GM19328 (cell line): ENCODE measurements around the gene RASGRF2.
"Not testable (repeated sequence)": the region's sequence is repeated elsewhere in the genome, so short reads cannot be mapped to it uniquely, and the experiment has no call there.

Experiments
- ATAC-seq: cut with Tn5 transposase; IDR thresholded peaks from one replicate; pipeline ENCODE4 v1.9.1; 2021; ENCODE audit warnings: mild to moderate bottlenecking, moderate library complexity; ENCODE audit not compliant: unreplicated experiment

The RASGRF2 gene

GRCh38 chr5:81234299-81234698, 274.1 kb downstream of the RASGRF2 start:
- no peak for ATAC-seq

GRCh38 chr5:81234801-81235200, 274.6 kb downstream of the RASGRF2 start:
- ATAC-seq = no peak

- no peak for ATAC-seq
Measured at GRCh38 chr5:81235287-81236072, 275.3 kb downstream of the RASGRF2 start.

- no peak for ATAC-seq
Measured at GRCh38 chr5:81238460-81238859, 278.3 kb downstream of the RASGRF2 start.

DNA sequence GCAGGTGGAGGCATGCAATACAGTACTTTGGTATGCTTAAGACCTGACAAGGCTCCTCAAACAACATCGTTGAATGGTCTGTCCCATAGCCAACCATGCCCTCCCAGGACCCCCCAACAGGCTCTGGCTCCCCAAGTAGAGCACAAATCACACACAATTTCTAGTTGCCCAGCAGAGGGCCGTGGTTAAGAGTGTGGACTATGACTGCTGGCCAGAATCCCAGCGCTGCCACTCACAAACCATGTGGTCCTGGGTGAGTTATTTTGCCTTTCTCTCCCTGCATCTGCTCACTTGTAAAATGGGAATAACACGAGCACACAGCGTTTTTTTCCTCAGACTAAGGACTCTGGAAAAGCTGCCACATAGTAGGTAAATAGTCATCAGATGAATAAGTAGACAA, 279.4 kb downstream of the RASGRF2 start:
- ATAC-seq = no peak

GRCh38 chr5:81241001-81241400, 280.8 kb downstream of the RASGRF2 start:
- no peak for ATAC-seq

- no peak for ATAC-seq
Measured at GRCh38 chr5:81241961-81242648, 281.9 kb downstream of the RASGRF2 start.

- ATAC-seq = no peak
Measured at GRCh38 chr5:81242906-81243436, 282.8 kb downstream of the RASGRF2 start.

DNA sequence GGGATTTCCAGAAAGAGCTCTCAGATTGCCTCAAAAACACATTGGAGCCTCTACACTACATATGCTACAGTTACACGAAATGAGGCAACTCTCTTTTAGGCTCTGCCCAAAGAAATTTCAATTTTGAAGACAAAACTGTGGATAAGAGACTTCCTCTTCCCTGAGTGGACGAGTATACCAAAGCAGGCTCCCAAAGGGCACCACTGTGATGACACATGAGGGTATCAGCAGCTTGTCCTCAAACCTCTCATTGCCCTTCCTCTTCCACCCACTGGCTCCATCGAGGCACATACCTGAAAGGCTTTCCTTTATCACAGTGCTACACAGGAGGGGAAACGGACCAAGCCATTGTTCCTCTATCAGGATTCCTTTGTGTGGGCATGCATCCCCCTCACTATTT, 284.3 kb downstream of the RASGRF2 start:
- ATAC-seq = no peak

- ATAC-seq = no peak
Measured at GRCh38 chr5:81245871-81246235, 285.7 kb downstream of the RASGRF2 start.

GRCh38 chr5:81246697-81247096, 286.5 kb downstream of the RASGRF2 start:
- no peak for ATAC-seq

GRCh38 chr5:81247441-81247972, 287.3 kb downstream of the RASGRF2 start:
- no peak for ATAC-seq

GRCh38 chr5:81249240-81249639, 289.1 kb downstream of the RASGRF2 start:
- no peak for ATAC-seq

GRCh38 chr5:81250004-81250403, 289.8 kb downstream of the RASGRF2 start:
- no peak for ATAC-seq

- no peak for ATAC-seq
Measured at GRCh38 chr5:81251922-81252321, 291.8 kb downstream of the RASGRF2 start.

- no peak for ATAC-seq
Measured at GRCh38 chr5:81252904-81253303, 292.7 kb downstream of the RASGRF2 start.

GRCh38 chr5:81253875-81254274, 293.7 kb downstream of the RASGRF2 start:
- ATAC-seq = no peak

DNA sequence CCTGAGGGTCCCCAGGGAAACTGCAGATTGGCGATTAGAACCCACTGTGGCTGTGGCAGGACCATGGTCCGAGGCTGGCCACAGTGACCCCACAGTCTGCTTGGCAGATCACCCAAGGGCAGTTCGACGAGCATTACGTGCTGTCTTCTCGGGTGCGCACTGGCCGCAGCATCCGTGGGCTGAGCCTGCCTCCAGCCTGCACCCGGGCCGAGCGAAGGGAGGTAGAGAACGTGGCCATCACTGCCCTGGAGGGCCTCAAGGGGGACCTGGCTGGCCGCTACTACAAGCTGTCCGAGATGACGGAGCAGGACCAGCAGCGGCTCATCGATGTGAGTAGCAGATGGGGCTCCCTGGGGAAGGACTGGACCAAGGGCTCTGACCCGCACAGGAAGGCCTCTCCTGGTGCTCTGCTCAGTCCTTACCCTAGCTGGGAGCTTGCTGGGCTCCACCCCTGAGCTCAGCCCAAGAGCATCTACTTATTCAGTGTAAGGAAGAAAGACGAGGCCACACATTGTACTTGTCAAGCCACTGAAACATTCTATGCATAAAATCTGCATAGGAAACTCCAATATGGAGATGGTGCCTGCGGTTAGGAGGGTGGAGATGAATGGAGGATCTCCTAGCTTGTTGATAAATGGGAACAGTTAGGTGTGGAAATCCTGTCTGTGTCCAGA, 294.9 kb downstream of the RASGRF2 start:
- no peak for ATAC-seq

GRCh38 chr5:81256766-81257165, 296.6 kb downstream of the RASGRF2 start:
- ATAC-seq = no peak

GRCh38 chr5:81262796-81263195, 302.6 kb downstream of the RASGRF2 start:
- ATAC-seq = not testable (repeated sequence)

- ATAC-seq = no peak
Measured at GRCh38 chr5:81265101-81265500, 304.9 kb downstream of the RASGRF2 start.
